ENCODE measurements around the gene PRG3. TPM values are rescaled to one million over a fixed set of nuclear protein-coding genes. Genes with fewer than 3 reads are reported as not detected.

Gene PRG3
- total and polyA plus RNA-seq, 2 of the 4 experiments (the other 2 are of a cell fraction): not detected

GRCh38 chr11:57359896-57360690 lies 20.9 kb downstream of the PRG3 start:
- Histone ChIP-seq H2BK20ac (ENCODE audit: low read depth, low read length) (no peak overlapping the region), H3K9me1 (ENCODE audit: insufficient read depth, low read length) (no peaks in the 10 kb centered on the region), H3K4me2 (ENCODE audit: low read depth, low read length) (no peak overlapping the region), H2BK120ac (ENCODE audit: low read depth, low read length) (no peak overlapping the region), H3K56ac (ENCODE audit: extremely low read depth, insufficient read depth, low read length) (no peak overlapping the region), H3K27me3 (ENCODE audit: control insufficient read depth, insufficient read depth, low read length) (peaks cover 38% of the 10 kb centered on the region), H3K14ac (replicated peaks; ENCODE audit: low read depth, low read length) (no peak overlapping the region), H4K20me1 (ENCODE audit: insufficient read depth, low read length) (no peaks in the 10 kb centered on the region), H2BK15ac (ENCODE audit: low read depth, low read length) (no peak overlapping the region), H2AK5ac (ENCODE audit: low read depth, low read length) (no peak overlapping the region), H3K79me1 (ENCODE audit: low read depth in 1 of 2, low read length in 2 of 2) (no peaks in the 10 kb centered on the region), H3K4me1 (ENCODE audit: control insufficient read depth, insufficient read depth, low read length) (no peaks in the 10 kb centered on the region), H4K5ac (ENCODE audit: low read depth, low read length) (no peak overlapping the region), H4K8ac (ENCODE audit: low read depth in 2 of 2, low read length in 2 of 2) (no peak overlapping the region), H3K27ac (ENCODE audit: insufficient read depth, low read length) (no peak overlapping the region), H2AFZ (replicated peaks; ENCODE audit: low read length, poor library complexity) (no peak overlapping the region), H3K36me3 (ENCODE audit: control insufficient read depth, insufficient read depth, low read length) (no peaks in the 10 kb centered on the region), H3K4ac (ENCODE audit: low read depth, low read length) (no peak overlapping the region), H3K9ac (ENCODE audit: low read depth, low read length) (no peak overlapping the region), H3K23ac (ENCODE audit: low read depth, low read length) (no peak overlapping the region), H3K4me3 (ENCODE audit: insufficient read depth, low read depth, low read length) (no peak overlapping the region), H2BK5ac (ENCODE audit: low read depth, low read length, poor library complexity, severe bottlenecking) (no peak overlapping the region), H4K91ac (ENCODE audit: insufficient read depth, low read depth, low read length) (no peak overlapping the region), H3K18ac (ENCODE audit: low read depth, low read length) (no peak overlapping the region), H3K9me3 (ENCODE audit: control insufficient read depth, insufficient read depth, low read length) (peaks cover 3% of the 10 kb centered on the region; the same call in 1 of the 2 replicates), H2AK9ac (replicated peaks; ENCODE audit: low read depth, low read length, poor library complexity) (no peak overlapping the region)
- TF ChIP-seq NFE2L2 (IDR thresholded peaks at IDR 0.05; ENCODE audit: low read depth, low read length): no peak
- TF ChIP-seq CHD1 (IDR thresholded peaks at IDR 0.05; ENCODE audit: low read depth, low read length): no peak
- TF ChIP-seq RFX5 (IDR thresholded peaks at IDR 0.05; ENCODE audit: low read depth, low read length): no peak
- no peak for TF ChIP-seq MXI1 (IDR thresholded peaks at IDR 0.05; ENCODE audit: borderline replicate concordance, low read depth, low read length)
- TF ChIP-seq MAFK (IDR thresholded peaks at IDR 0.05; ENCODE audit: low read depth, low read length): no peak
- no peak for TF ChIP-seq CEBPB (IDR thresholded peaks at IDR 0.05; ENCODE audit: low read depth, low read length)
- no peak for TF ChIP-seq CTCF (conservative IDR thresholded peaks at IDR 0.05; ENCODE audit: low read depth, low read length)
- TF ChIP-seq SMC3 (IDR thresholded peaks at IDR 0.05; ENCODE audit: low read depth, low read length): no peak
- DNase-seq: no peak
- POLR2A ChIA-PET (ENCODE audit: unreplicated experiment): no interaction called here
- intact Hi-C loops (cut with micrococcal nuclease) (no loop called here), dilution Hi-C loops (cut with HindIII; ENCODE audit: low sequenced_read_pairs, unreplicated experiment) (no loop called here), in situ Hi-C loops (cut with MboI; ENCODE audit: low sequenced_read_pairs) (loop anchor here (25.0 kb wide), 1 partner anchor 523 kb away; no protein-coding TSS in a partner anchor)
- CTCF ChIA-PET: no interaction called here
- ATAC-seq (ENCODE audit: low read depth): no peak
- WGBS, 2 experiments (ENCODE audit: extremely low coverage in 2 of 2, insufficient read length in 1 of 2): 31% methylated on average over 5 of the region's 9 CpGs; no CpG with 5 or more reads in 1 of the 2 experiments
- no TSS peak for BruUV-seq (replicated peaks)

All from IMR-90 (cell line).